ENCODE data around the gene RALGAPA2. TPM values are rescaled to one million over a fixed set of nuclear protein-coding genes. Genes with fewer than 3 reads are reported as not detected.

RALGAPA2 gene
- total RNA-seq, 4 donors from 2014 or later, result 35.1 to 109 (median 59.6) TPM

DNA sequence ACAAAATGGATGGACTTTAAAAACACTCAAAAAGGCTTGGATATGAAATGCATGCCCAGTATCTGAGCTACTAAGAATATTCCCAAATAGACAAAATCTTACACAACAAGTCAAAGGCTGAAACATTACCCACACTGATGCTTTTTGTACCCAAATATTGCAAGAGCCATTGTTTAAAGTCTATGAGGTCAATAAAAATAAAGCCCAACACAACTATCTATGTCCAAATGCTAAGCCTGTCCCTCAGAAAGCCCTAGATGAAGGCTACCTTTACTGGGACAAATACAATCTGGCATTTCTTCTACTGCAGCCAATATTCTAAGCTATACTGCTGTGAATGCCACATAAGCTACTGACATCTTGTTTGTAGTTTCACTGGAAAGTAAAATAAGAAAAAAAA, 54.3 kb downstream of the RALGAPA2 start:
- no peak for DNase-seq (ENCODE audit: low spot score)
- TF ChIP-seq, protein P1, sequence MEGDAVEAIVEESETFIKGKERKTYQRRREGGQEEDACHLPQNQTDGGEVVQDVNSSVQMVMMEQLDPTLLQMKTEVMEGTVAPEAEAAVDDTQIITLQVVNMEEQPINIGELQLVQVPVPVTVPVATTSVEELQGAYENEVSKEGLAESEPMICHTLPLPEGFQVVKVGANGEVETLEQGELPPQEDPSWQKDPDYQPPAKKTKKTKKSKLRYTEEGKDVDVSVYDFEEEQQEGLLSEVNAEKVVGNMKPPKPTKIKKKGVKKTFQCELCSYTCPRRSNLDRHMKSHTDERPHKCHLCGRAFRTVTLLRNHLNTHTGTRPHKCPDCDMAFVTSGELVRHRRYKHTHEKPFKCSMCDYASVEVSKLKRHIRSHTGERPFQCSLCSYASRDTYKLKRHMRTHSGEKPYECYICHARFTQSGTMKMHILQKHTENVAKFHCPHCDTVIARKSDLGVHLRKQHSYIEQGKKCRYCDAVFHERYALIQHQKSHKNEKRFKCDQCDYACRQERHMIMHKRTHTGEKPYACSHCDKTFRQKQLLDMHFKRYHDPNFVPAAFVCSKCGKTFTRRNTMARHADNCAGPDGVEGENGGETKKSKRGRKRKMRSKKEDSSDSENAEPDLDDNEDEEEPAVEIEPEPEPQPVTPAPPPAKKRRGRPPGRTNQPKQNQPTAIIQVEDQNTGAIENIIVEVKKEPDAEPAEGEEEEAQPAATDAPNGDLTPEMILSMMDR (IDR thresholded peaks at IDR 0.05), result no peak
- ATAC-seq (ENCODE audit: low FRiP score), result no peak

DNA sequence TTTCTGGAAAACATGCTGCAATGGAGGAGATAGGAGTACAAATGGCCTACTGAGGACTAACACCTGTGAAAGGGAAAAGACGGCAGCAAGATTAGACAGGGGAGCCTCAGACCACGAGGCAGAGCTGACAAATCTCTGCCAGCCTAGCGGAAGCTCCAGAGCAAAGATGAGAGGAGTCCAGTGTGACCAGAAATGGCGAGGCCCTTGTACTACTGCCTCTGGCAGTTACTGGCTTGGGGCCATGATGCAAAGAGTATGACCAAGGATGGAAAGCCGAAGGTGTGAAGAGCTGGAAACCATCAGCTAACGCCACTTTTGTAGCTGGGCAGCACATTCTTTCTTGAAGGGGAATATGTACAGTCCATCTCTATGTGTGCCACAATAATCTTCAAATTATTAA, 55.4 kb downstream of the RALGAPA2 start:
- TF ChIP-seq, protein P1 (IDR thresholded peaks at IDR 0.05), result no peak
- DNase-seq (ENCODE audit: low spot score) (no peak), ATAC-seq (ENCODE audit: low FRiP score) (no peak)

DNA sequence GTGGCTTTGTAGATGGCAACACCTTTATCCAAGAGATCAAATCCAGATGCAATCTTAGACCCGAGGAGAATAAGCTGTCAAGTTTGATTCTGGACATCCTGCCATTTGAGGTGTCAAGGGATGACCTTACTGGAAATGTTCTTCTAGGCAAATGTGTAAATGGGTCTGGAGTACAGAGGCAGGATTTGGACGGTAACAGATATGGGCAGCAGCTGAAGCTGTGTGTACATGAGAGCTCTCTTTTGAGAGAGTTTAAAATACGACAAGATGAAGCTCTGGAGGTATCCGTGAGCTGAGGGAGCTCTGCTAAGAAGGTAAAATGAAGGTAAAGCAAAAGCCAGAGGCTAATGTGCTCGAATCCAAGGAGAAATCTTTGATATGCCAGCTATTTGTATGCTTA, 56.6 kb downstream of the RALGAPA2 start:
- no peak for ATAC-seq (ENCODE audit: low FRiP score)
- no peak for DNase-seq (ENCODE audit: low spot score)
- TF ChIP-seq, protein P1 (IDR thresholded peaks at IDR 0.05), result no peak

DNA sequence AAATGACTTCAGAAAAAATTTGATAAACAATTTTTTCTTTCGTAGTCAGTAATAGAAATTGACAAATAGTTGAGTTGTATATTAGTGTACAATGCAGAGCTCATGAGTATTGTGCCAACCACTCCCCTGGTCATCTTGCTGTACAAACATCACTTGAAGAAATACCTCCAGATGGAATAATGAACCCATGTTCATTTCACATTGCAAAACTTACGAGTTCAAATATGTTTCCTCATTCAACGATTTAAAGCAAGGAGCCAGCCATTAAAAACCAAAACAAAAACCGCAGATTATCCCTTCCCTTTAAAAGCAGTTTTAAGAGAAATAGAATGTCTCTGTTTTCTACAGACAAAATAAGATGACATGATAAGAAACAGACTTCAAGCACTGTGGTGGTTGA, 62.5 kb downstream of the RALGAPA2 start:
- ATAC-seq (ENCODE audit: low FRiP score), result no peak
- TF ChIP-seq, protein P1 (IDR thresholded peaks at IDR 0.05), result no peak
- no peak for DNase-seq (ENCODE audit: low spot score)

DNA sequence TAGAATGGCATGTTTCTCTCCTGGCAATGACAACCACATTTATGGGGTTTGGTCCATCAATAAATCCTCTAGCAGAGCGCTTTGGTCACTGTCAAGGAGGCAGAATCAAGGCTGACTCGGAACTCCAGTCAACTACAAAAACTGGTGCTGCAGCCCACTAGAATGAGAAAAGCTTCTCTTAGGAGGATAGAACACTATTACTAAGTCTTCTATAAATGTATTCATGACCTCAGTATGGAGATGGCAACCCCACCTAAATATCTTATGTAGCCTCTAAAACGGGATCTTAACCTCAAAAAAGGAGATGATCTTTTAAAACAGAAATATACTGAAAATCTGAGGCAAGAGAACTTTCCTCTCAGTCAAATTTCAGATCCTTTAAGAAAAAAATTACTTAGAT, 68.5 kb downstream of the RALGAPA2 start:
- TF ChIP-seq, protein P1 (IDR thresholded peaks at IDR 0.05), result no peak
- DNase-seq (ENCODE audit: low spot score), result no peak
- no peak for ATAC-seq (ENCODE audit: low FRiP score)

DNA sequence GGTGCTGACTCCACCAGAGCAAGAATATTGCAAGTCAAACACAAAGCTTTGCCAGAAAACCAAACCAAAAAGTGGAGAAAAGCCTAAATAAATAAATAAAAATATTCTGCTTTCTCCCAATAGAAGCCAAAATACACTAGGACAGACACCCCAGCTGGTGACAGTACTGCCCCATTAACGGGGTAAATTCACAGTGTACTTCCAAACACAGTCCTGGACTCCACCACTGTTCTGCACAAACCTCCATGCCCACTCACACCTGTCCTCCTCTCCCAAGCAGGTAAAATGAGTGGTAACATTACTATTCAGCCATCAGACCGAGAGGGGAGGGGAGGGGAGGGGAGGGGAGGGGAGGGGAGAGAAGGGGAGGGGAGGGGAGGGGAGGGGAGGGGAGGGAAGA, 70.7 kb downstream of the RALGAPA2 start:
- DNase-seq (ENCODE audit: low spot score) (no peak), ATAC-seq (ENCODE audit: low FRiP score) (no peak)
- TF ChIP-seq, protein P1 (IDR thresholded peaks at IDR 0.05), result no peak

DNA sequence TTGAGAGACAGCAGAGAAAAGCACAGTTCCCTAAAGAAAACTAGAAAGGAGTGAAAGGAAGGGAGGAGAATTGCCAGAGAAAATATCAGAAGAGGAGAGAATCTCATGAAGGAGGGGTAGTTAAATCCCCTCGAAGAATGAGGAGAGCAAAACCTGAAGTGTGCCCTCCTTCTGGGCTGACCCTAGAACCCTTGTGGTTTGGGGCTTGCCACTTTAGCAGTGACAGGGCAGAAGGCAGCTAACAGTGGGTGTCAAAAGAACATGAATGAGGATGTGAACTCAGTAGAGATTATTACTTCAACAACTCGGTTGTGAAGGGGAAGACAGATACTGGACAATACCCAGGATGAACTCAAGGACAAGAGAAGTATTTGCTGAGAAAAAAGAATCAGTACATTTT, 73.6 kb downstream of the RALGAPA2 start:
- ATAC-seq (ENCODE audit: low FRiP score), result no peak
- no peak for DNase-seq (ENCODE audit: low spot score)
- TF ChIP-seq, protein P1 (IDR thresholded peaks at IDR 0.05), result no peak
